ENCODE results near the gene IL1RL2.

- no peak for TF ChIP-seq CTCF (conservative IDR thresholded peaks at IDR 0.05 in 1 of 2, IDR thresholded peaks at IDR 0.05 in 1 of 2; ENCODE audit: low read depth in 1 of 2, low read length in 2 of 2)
- TF ChIP-seq EZH2 (IDR thresholded peaks at IDR 0.05; ENCODE audit: low read length, missing control alignments), result no peak
Measured at GRCh38 chr2:102241616-102242305, 54.9 kb downstream of the IL1RL2 start.

All from fibroblast of lung (primary cell).